NCI-H510A treated with DMSO at 0.1 percent for 48 hours (cell line): ENCODE data around the gene TBC1D10A.
A peak's percentile ranks its signal among the peaks of the same experiment; 100 is the strongest.

Experiments
- DNase-seq: peaks from one replicate; lab custom pipeline; 2025; lab: John Stamatoyannopoulos, UW

Gene TBC1D10A

GRCh38 chr22:30320021-30320556, 6.7 kb downstream of the TBC1D10A start:
- DNase-seq, result no peak

GRCh38 chr22:30318799-30319419, 7.8 kb downstream of the TBC1D10A start:
- DNase-seq, result no peak

- DNase-seq, result no peak
Observed at GRCh38 chr22:30317778-30318177, 9.0 kb downstream of the TBC1D10A start.

GRCh38 chr22:30315962-30316576, 10.7 kb downstream of the TBC1D10A start:
- no peak for DNase-seq

GRCh38 chr22:30314915-30315314, 11.8 kb downstream of the TBC1D10A start:
- DNase-seq, result no peak

GRCh38 chr22:30313527-30314363, 13.0 kb downstream of the TBC1D10A start:
- DNase-seq, result no peak

GRCh38 chr22:30312053-30312452, 14.7 kb downstream of the TBC1D10A start:
- no peak for DNase-seq

GRCh38 chr22:30310881-30311771, 15.6 kb downstream of the TBC1D10A start:
- DNase-seq, result no peak

- peak; percentile 17 for DNase-seq
Observed at GRCh38 chr22:30309951-30310741, 16.6 kb downstream of the TBC1D10A start.

- DNase-seq, result no peak
Observed at GRCh38 chr22:30308518-30309230, 18.1 kb downstream of the TBC1D10A start.

- no peak for DNase-seq
Observed at GRCh38 chr22:30308093-30308492, 18.6 kb downstream of the TBC1D10A start.

- no peak for DNase-seq
Observed at GRCh38 chr22:30307041-30307574, 19.6 kb downstream of the TBC1D10A start.

- no peak for DNase-seq
Observed at GRCh38 chr22:30306627-30307011, 20.1 kb downstream of the TBC1D10A start.

- DNase-seq, result no peak
Observed at GRCh38 chr22:30305906-30306626, 20.7 kb downstream of the TBC1D10A start.

GRCh38 chr22:30305519-30305905, 21.2 kb downstream of the TBC1D10A start:
- no peak for DNase-seq

GRCh38 chr22:30304495-30305244, 22.1 kb downstream of the TBC1D10A start:
- DNase-seq, result peak; percentile 27

GRCh38 chr22:30302810-30303138, 24.0 kb downstream of the TBC1D10A start:
- no peak for DNase-seq

- no peak for DNase-seq
Observed at GRCh38 chr22:30301995-30302809, 24.5 kb downstream of the TBC1D10A start.
